Measurements from ENCODE around the gene ARHGEF6.

The ARHGEF6 gene

DNA sequence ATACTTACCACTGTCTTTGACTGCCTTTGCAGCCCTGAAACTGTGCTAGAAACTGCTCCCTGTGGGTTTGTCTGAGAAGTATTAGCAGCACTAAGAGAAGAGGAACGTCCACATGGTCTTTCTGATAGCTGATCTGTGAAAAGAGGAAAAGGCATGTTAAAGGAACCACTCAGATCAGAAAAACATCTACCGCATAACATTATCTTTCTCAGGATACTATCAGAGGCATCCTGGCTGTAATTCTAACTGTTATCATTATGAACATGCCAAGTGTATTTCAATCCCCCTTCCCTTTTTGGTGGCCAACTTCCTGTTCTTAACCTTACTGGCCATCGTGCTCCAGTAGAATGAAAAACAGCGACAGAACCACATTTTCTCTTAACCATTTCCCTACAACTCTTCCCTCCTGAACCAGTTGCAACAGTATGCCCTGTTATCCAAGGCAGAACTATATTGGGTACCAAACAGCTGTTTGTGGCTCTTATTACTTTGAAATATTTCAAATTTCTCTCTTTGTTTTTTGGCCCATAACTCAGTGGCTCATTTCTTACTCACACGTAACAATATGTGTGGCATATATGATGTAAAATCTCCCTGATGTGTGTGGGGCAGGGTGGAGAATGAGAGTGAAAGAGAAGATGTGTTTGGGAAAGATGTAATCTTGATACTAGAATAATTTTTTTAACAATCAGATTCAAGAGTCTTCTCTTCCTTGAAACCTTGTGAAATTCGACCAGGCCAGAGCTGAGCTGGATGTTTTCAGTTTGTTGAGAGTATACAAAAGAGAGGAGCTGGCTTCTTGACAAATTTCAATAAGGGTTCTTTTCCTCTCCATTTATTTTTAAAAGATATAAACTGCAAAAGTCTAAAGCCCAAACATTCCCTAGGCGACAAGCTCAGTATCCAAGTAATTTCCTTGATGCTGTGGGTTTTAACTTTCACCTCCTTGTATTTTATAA lies 35.2 kb downstream of the ARHGEF6 start:
- no peak for TF ChIP-seq ZFX (IDR thresholded peaks at IDR 0.05)
- TF ChIP-seq CTCF (conservative IDR thresholded peaks at IDR 0.05), result no peak
- H3K27ac ChIP-seq, result no peak overlapping the region

GRCh38 chrX:136742721-136743379 lies 37.9 kb downstream of the ARHGEF6 start:
- no peak overlapping the region for H3K27ac ChIP-seq
- TF ChIP-seq CTCF (conservative IDR thresholded peaks at IDR 0.05) (no peak), ZFX (IDR thresholded peaks at IDR 0.05) (no peak)

DNA sequence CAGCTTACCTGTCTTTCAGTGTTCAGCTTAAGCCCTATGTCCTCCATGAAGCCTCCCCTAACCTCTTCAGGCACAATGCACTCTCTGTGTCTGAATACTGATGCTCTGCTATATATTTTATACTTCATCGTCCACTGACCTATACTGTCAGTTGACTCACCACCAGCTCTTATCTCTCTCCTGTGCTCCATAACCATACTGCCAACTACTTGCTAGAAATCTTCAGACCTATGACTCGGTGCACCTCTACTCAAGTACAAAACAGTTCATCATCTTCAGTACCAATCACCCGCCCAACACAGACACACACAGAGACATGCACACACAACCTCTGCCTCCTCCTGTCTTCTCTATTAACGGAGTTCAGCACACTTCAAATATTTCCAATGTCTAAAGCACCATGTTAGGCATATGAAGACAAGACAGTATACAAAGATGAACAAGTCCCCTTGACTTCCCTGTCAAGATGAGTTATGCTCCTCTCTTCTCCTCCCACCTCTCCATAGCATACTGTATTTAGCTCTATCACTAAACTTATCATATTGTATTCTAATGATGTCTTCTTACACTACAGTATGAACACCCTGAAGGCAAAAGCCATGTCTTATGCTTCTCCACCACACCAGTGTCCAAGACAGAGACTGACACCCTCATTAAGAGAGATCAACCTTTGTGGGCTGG lies 42.5 kb downstream of the ARHGEF6 start:
- H3K27ac ChIP-seq, result no peak overlapping the region
- TF ChIP-seq ZFX (IDR thresholded peaks at IDR 0.05) (no peak), CTCF (conservative IDR thresholded peaks at IDR 0.05) (no peak)

GRCh38 chrX:136736690-136737089 lies 44.0 kb downstream of the ARHGEF6 start:
- no peak for TF ChIP-seq ZFX (IDR thresholded peaks at IDR 0.05)
- TF ChIP-seq CTCF (conservative IDR thresholded peaks at IDR 0.05), result no peak
- H3K27ac ChIP-seq, result no peak overlapping the region

- H3K27ac ChIP-seq, result no peak overlapping the region
- no peak for TF ChIP-seq CTCF (conservative IDR thresholded peaks at IDR 0.05)
- TF ChIP-seq ZFX (IDR thresholded peaks at IDR 0.05), result no peak
Observed at GRCh38 chrX:136735601-136736000, 45.1 kb downstream of the ARHGEF6 start.

DNA sequence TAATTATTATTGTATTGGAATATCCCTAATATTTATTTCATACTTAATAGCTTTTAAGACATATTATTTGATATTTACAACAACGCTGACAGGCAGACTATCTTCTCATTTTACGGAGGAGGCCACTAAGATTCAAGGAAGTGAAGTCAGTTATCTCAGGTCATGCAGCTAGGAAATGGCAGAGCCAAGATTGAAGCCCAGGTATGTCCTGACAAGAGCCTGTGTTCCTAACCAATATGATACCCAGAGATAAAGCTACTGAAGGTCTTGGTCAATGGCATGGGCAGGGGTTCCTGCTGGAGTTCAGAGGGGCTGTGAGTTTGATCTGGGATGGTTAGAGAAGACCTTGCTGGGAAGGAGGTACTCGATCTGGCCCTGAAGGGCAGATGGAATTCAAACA lies 47.1 kb downstream of the ARHGEF6 start:
- no peak for TF ChIP-seq ZFX (IDR thresholded peaks at IDR 0.05)
- TF ChIP-seq CTCF (conservative IDR thresholded peaks at IDR 0.05), result no peak
- H3K27ac ChIP-seq, result no peak overlapping the region

Data from C4-2B (cell line).